ENCODE measurements around the gene DNASE1.
"Not testable (repeated sequence)": the region's sequence is repeated elsewhere in the genome, so short reads cannot be mapped to it uniquely, and the experiment has no call there.

The DNASE1 gene

GRCh38 chr16:3651461-3652372 lies 2.8 kb upstream of the DNASE1 start:
- no peak for TF ChIP-seq CTCF (conservative IDR thresholded peaks at IDR 0.05; ENCODE audit: control insufficient read depth, insufficient read depth, low read depth, low read length)
- H3K4me3 ChIP-seq (ENCODE audit: control insufficient read depth, low read depth, low read length), result no peak overlapping the region
- no peak for DNase-seq (ENCODE audit: low read depth)

GRCh38 chr16:3652373-3653195 lies 1.9 kb upstream of the DNASE1 start:
- no peak overlapping the region for H3K4me3 ChIP-seq (ENCODE audit: control insufficient read depth, low read depth, low read length)
- no peak for DNase-seq (ENCODE audit: low read depth)
- no peak for TF ChIP-seq CTCF (conservative IDR thresholded peaks at IDR 0.05; ENCODE audit: control insufficient read depth, insufficient read depth, low read depth, low read length)

GRCh38 chr16:3655030-3655395 lies 522 bp downstream of the DNASE1 start:
- no peak for DNase-seq (ENCODE audit: low read depth)
- no peak overlapping the region for H3K4me3 ChIP-seq (ENCODE audit: control insufficient read depth, low read depth, low read length)
- TF ChIP-seq CTCF (conservative IDR thresholded peaks at IDR 0.05; ENCODE audit: control insufficient read depth, insufficient read depth, low read depth, low read length), result no peak

GRCh38 chr16:3655396-3656159 lies 1.1 kb downstream of the DNASE1 start:
- TF ChIP-seq CTCF (conservative IDR thresholded peaks at IDR 0.05; ENCODE audit: control insufficient read depth, insufficient read depth, low read depth, low read length), result no peak

GRCh38 chr16:3656160-3656490 lies 1.6 kb downstream of the DNASE1 start:
- H3K4me3 ChIP-seq (ENCODE audit: control insufficient read depth, low read depth, low read length); DNase-seq (ENCODE audit: low read depth): not testable (repeated sequence)

More at GRCh38 chr16:3655396-3656159, 1.1 kb downstream of the DNASE1 start:
- no peak for DNase-seq (ENCODE audit: low read depth)
- H3K4me3 ChIP-seq (ENCODE audit: control insufficient read depth, low read depth, low read length), result no peak overlapping the region

- H3K4me3 ChIP-seq (ENCODE audit: control insufficient read depth, low read depth, low read length), result no peak overlapping the region
- peak; percentile 5 for DNase-seq (ENCODE audit: low read depth)
- TF ChIP-seq CTCF (conservative IDR thresholded peaks at IDR 0.05; ENCODE audit: control insufficient read depth, insufficient read depth, low read depth, low read length), result no peak
These were observed 2.3 kb downstream of the DNASE1 start for GRCh38 chr16:3656491-3657468.

Measured in fibroblast of mammary gland (primary cell).